ENCODE results near the gene RNF223. TPM values are rescaled to one million over a fixed set of nuclear protein-coding genes. Genes with fewer than 3 reads are reported as not detected.

RNF223 gene
- total RNA-seq, 1 donor from 2014 or later = not detected

DNA sequence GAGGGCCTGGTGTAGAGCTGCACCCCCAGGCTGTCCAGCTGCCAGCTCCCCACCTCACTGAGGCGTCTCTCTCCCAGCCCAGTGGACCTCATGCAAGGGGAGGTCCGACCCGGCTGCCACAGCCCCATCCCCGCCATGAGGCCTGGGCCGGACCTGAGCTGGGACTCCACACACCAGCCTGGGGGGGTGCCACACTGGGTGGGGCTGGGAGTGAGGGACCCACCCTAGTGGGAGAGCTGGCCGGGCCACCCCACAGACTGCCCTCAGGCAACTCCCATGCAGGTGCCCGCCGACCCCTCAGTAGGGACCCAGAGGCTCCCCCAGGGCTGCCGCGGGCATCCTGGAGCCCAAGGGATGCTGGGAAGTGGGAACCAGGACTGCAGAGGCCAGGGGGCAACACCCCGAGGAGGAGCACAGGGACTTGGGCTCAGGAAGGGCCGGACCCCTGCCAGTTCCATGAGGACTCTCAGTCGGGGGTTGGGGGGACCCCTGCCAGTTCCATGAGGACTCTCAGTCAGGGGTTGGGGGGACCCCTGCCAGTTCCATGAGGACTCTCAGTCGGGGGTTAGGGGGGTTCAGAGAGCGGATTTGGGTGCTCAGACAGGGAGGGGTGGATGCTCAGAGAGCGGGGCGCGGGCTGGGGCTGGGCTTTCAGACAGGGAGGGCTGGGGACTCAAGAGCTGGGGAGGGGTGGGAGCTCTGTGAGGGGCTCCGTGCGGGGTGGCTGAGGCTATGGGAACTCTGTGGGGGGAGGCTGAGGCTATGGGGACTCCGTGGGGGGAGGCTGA lies 1.2 kb upstream of the RNF223 start:
- no peak overlapping the region for H3K4me3 Mint-ChIP-seq (ENCODE audit: unreplicated experiment)
- peaks cover 4% of the 10 kb centered on the region for H3K27me3 Mint-ChIP-seq (ENCODE audit: unreplicated experiment)
- TF ChIP-seq CTCF (IDR thresholded peaks at IDR 0.05; ENCODE audit: partially characterized antibody, unreplicated experiment) = no peak
- H3K9me3 Mint-ChIP-seq (ENCODE audit: unreplicated experiment) = peaks cover 3% of the 10 kb centered on the region
- no peaks in the 10 kb centered on the region for H3K36me3 Mint-ChIP-seq (ENCODE audit: unreplicated experiment)
- peak; percentile 28 for DNase-seq
- H3K27ac Mint-ChIP-seq (ENCODE audit: unreplicated experiment) = no peak overlapping the region
- H3K4me1 Mint-ChIP-seq (ENCODE audit: low read depth, unreplicated experiment) = no peaks in the 10 kb centered on the region

GRCh38 chr1:1074631-1075147 lies 583 bp upstream of the RNF223 start:
- Mint-ChIP-seq H3K4me3 (ENCODE audit: unreplicated experiment) (peak overlapping the region; percentile 37), H3K4me1 (ENCODE audit: low read depth, unreplicated experiment) (no peaks in the 10 kb centered on the region), H3K27me3 (ENCODE audit: unreplicated experiment) (peaks cover 4% of the 10 kb centered on the region), H3K9me3 (ENCODE audit: unreplicated experiment) (peaks cover 3% of the 10 kb centered on the region), H3K27ac (ENCODE audit: unreplicated experiment) (no peak overlapping the region), H3K36me3 (ENCODE audit: unreplicated experiment) (no peaks in the 10 kb centered on the region)
- no peak for TF ChIP-seq CTCF (IDR thresholded peaks at IDR 0.05; ENCODE audit: partially characterized antibody, unreplicated experiment)
- DNase-seq = no peak

- no peak for TF ChIP-seq CTCF (IDR thresholded peaks at IDR 0.05; ENCODE audit: partially characterized antibody, unreplicated experiment)
- peak; percentile 16 for DNase-seq
- H3K36me3 Mint-ChIP-seq (ENCODE audit: unreplicated experiment) = no peaks in the 10 kb centered on the region
- H3K4me3 Mint-ChIP-seq (ENCODE audit: unreplicated experiment) = no peak overlapping the region
- H3K27ac Mint-ChIP-seq (ENCODE audit: unreplicated experiment) = no peak overlapping the region
- H3K9me3 Mint-ChIP-seq (ENCODE audit: unreplicated experiment) = peaks cover 3% of the 10 kb centered on the region
- no peaks in the 10 kb centered on the region for H3K4me1 Mint-ChIP-seq (ENCODE audit: low read depth, unreplicated experiment)
- peaks cover 5% of the 10 kb centered on the region for H3K27me3 Mint-ChIP-seq (ENCODE audit: unreplicated experiment)
Observed at GRCh38 chr1:1072849-1073742, 1.0 kb downstream of the RNF223 start.

DNA sequence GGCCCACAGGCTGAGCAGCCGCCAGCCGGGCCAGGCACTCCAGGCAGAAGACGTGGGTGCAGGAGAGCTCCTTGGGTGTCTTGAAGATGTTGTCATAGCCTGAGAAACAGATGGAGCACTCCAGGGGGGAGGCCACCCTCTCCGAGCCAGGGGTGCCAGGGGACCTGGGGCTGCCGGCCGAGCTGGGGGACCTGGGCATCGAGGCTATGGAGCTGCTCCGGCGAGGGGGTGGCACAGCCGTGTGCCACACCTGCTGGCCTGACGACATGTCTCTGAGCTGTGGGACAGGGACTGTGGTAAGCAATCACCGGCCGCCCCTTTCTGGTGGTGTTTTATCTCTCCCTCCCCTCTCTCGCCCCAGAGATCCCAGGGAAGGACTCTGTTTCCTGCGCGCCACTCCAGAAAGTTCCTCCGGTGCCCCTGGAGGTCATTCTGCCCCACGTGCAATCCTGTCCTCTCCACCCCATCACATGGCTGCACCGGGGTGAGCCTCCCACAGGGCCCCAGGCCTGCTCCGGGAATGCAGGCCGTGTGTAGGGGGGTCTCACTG lies 1.7 kb downstream of the RNF223 start:
- Mint-ChIP-seq H3K4me3 (ENCODE audit: unreplicated experiment) (no peak overlapping the region), H3K9me3 (ENCODE audit: unreplicated experiment) (peaks cover 3% of the 10 kb centered on the region), H3K27me3 (ENCODE audit: unreplicated experiment) (peaks cover 6% of the 10 kb centered on the region), H3K27ac (ENCODE audit: unreplicated experiment) (no peak overlapping the region), H3K36me3 (ENCODE audit: unreplicated experiment) (no peaks in the 10 kb centered on the region), H3K4me1 (ENCODE audit: low read depth, unreplicated experiment) (no peaks in the 10 kb centered on the region)
- DNase-seq = peak; percentile 14
- TF ChIP-seq CTCF (IDR thresholded peaks at IDR 0.05; ENCODE audit: partially characterized antibody, unreplicated experiment) = no peak
